GM23338 (cell line): ENCODE measurements around the gene CNPY2.
"Not testable (repeated sequence)": the region's sequence is repeated elsewhere in the genome, so short reads cannot be mapped to it uniquely, and the experiment has no call there.

ENCODE experiments used
- CREB1 ChIP-seq: fragments of 250-450 bp; sonication (Bioruptor Pico); IDR thresholded peaks from 2 replicates; pipeline ENCODE4 v1.5.0; 2020; ENCODE audit warnings: low read depth, mild to moderate bottlenecking, moderate library complexity
- CTCF ChIP-seq, 2 experiments: fragments of 200-600 bp in 1 of 2; sonication (generic) in 1 of 2; conservative IDR thresholded peaks; 2 replicates each; pipeline versions ENCODE4 v1.5.1 to v1.6.1; 2016 to 2017; ENCODE audit warnings: antibody characterized with exemption in 2 of 2, low read depth in 2 of 2, mild to moderate bottlenecking in 2 of 2, moderate library complexity in 1 of 2
- EZH2 ChIP-seq: fragments of 200-600 bp; sonication (generic); IDR thresholded peaks from one replicate; pipeline ENCODE4 v1.8.0; 2017; ENCODE audit warnings: antibody characterized with exemption, mild to moderate bottlenecking, low read depth; ENCODE audit not compliant: unreplicated experiment
- EZH2phosphoT487 ChIP-seq: fragments of 200-600 bp; sonication (generic); IDR thresholded peaks from one replicate; pipeline ENCODE4 v1.8.1; 2018; ENCODE audit warnings: antibody characterized with exemption; ENCODE audit not compliant: unreplicated experiment
- JUNB ChIP-seq: IDR thresholded peaks from one replicate; pipeline ENCODE4 v1.6.1; 2016; ENCODE audit warnings: antibody characterized with exemption; ENCODE audit not compliant: unreplicated experiment
- NANOG ChIP-seq: IDR thresholded peaks from 2 replicates; pipeline ENCODE4 v1.6.1; 2016; ENCODE audit warnings: antibody characterized with exemption, borderline replicate concordance
- POLR2AphosphoS5 ChIP-seq: IDR thresholded peaks from 2 replicates; pipeline ENCODE4 v1.6.1; 2016; ENCODE audit warnings: antibody characterized with exemption, low read depth
- REST ChIP-seq: IDR thresholded peaks from one replicate; pipeline ENCODE4 v1.6.1; 2018; ENCODE audit warnings: antibody characterized with exemption; ENCODE audit not compliant: unreplicated experiment
- STAT1 ChIP-seq: IDR thresholded peaks from one replicate; pipeline ENCODE4 v1.6.1; 2016; ENCODE audit warnings: antibody characterized with exemption; ENCODE audit not compliant: unreplicated experiment
- ZNF114 ChIP-seq: fragments of 250-450 bp; sonication (Bioruptor Pico); IDR thresholded peaks from 2 replicates; pipeline ENCODE4 v1.5.0; 2020; ENCODE audit warnings: mild to moderate bottlenecking, moderate library complexity
- ZNF331 ChIP-seq: fragments of 250-450 bp; sonication (Bioruptor Pico); IDR thresholded peaks from 2 replicates; pipeline ENCODE4 v1.5.0; 2020; ENCODE audit warnings: low read depth, mild to moderate bottlenecking, moderate library complexity
- TF ChIP-seq, protein P1 (sequence below): IDR thresholded peaks from 2 replicates; pipeline ENCODE4 v1.6.1; 2016; ENCODE audit warnings: antibody characterized with exemption

DNA sequence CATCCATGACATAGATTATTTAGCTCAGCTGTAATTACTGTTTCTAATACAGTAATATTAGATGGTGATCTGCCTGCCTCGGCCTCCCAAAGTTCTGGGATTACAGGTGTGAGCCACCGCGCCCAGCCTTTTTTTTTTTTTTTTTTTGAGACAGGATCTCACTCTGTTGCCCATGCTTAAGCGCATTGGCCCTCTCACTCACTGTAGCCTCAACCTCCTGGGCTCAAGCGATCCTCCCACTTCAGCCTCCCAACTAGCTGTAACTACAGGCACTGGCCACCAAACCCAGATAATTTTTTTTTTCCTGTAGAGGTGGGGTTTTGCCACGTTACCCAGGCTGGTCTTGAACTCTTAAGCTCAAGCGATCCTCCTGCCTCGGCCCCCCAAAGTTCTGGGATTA, 19.7 kb upstream of the CNPY2 start:
- not testable (repeated sequence) for TF ChIP-seq CTCF (conservative IDR thresholded peaks at IDR 0.05; ENCODE audit: low read depth in 2 of 2); EZH2; EZH2phosphoT487; REST; POLR2AphosphoS5; ZNF114 (CRISPR knock-in tag); CREB1 (CRISPR knock-in tag); NANOG; JUNB; ZNF331; STAT1
- TF ChIP-seq, protein P1, sequence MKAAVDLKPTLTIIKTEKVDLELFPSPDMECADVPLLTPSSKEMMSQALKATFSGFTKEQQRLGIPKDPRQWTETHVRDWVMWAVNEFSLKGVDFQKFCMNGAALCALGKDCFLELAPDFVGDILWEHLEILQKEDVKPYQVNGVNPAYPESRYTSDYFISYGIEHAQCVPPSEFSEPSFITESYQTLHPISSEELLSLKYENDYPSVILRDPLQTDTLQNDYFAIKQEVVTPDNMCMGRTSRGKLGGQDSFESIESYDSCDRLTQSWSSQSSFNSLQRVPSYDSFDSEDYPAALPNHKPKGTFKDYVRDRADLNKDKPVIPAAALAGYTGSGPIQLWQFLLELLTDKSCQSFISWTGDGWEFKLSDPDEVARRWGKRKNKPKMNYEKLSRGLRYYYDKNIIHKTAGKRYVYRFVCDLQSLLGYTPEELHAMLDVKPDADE, result not testable (repeated sequence)
